ENCODE measurements around the gene ZNF710.

The ZNF710 gene

DNA sequence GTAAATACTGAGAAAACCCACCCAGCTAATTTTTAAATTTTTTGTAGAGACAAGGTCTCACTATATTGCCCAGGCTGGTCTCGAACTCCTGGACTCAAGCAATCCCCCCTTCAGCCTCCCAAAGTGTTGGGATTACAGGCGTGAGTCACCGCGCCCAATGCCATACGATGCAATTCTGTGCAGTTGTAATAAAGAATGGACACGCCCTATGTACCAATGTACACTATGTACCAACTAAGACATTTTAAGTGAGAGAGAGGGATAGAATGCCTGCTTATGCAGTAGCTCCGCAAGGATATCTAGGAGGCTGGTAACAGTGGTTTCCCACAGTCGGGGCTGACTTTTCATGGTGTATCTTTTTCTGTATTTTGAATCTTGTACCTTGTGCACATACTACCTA is 14.6 kb downstream of the ZNF710 start:
- Histone ChIP-seq H3K4me1 (ENCODE audit: insufficient read depth, low read length) (peaks cover 26% of the 10 kb centered on the region), H3K27ac (ENCODE audit: low read length) (no peak overlapping the region), H3K9ac (ENCODE audit: low read depth, low read length) (no peak overlapping the region), H4K20me1 (ENCODE audit: insufficient read depth, low read length) (peaks cover 29% of the 10 kb centered on the region), H3K27me3 (ENCODE audit: insufficient read depth, low read length, poor library complexity) (no peaks in the 10 kb centered on the region), H3K4me3 (ENCODE audit: low read depth in 1 of 2, low read length in 2 of 2) (no peak overlapping the region), H2AFZ (ENCODE audit: low read depth, low read length) (no peak overlapping the region), H3K79me2 (ENCODE audit: insufficient read depth, low read length) (peaks cover 49% of the 10 kb centered on the region), H3K9me3 (ENCODE audit: insufficient read depth, low read length, severe bottlenecking) (peaks cover 10% of the 10 kb centered on the region), H3K4me2 (ENCODE audit: insufficient read depth, low read length) (no peak overlapping the region), H3K36me3 (ENCODE audit: insufficient read depth, low read length) (no peaks in the 10 kb centered on the region)
- no peak for DNase-seq
- TF ChIP-seq EZH2 (IDR thresholded peaks at IDR 0.05; ENCODE audit: borderline replicate concordance, low read depth, low read length, severe bottlenecking): no peak
- TF ChIP-seq, protein P1, sequence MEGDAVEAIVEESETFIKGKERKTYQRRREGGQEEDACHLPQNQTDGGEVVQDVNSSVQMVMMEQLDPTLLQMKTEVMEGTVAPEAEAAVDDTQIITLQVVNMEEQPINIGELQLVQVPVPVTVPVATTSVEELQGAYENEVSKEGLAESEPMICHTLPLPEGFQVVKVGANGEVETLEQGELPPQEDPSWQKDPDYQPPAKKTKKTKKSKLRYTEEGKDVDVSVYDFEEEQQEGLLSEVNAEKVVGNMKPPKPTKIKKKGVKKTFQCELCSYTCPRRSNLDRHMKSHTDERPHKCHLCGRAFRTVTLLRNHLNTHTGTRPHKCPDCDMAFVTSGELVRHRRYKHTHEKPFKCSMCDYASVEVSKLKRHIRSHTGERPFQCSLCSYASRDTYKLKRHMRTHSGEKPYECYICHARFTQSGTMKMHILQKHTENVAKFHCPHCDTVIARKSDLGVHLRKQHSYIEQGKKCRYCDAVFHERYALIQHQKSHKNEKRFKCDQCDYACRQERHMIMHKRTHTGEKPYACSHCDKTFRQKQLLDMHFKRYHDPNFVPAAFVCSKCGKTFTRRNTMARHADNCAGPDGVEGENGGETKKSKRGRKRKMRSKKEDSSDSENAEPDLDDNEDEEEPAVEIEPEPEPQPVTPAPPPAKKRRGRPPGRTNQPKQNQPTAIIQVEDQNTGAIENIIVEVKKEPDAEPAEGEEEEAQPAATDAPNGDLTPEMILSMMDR (IDR thresholded peaks at IDR 0.05; ENCODE audit: borderline replicate concordance, extremely low read depth, low read length, poor library complexity, severe bottlenecking): no peak
- ATAC-seq (ENCODE audit: insufficient read depth, low read depth): no peak

DNA sequence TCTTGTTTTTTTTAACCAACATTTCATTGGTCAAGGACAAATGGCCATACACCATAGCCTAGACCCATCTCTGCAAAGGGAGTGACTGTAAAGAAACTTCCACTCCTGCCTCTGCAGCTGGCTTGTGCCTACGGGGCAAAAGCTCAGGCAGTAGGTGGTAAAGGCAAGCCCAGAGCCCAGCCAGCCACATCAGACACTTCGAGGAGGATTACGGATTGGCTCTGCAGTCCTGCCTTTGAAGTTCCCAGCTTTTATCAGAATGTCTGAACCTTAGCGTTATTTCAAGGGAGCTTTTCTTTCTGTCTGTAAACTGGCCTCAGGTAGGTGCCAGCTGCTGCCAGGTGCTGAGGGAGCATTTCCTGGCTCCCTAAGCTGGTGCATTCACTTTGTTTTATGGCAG is 15.6 kb downstream of the ZNF710 start:
- Histone ChIP-seq H3K9ac (ENCODE audit: low read depth, low read length) (no peak overlapping the region), H3K4me3 (ENCODE audit: low read depth in 1 of 2, low read length in 2 of 2) (no peak overlapping the region), H3K36me3 (ENCODE audit: insufficient read depth, low read length) (no peaks in the 10 kb centered on the region), H3K27me3 (ENCODE audit: insufficient read depth, low read length, poor library complexity) (no peaks in the 10 kb centered on the region), H2AFZ (ENCODE audit: low read depth, low read length) (no peak overlapping the region), H3K27ac (ENCODE audit: low read length) (no peak overlapping the region), H3K9me3 (ENCODE audit: insufficient read depth, low read length, severe bottlenecking) (peaks cover 1% of the 10 kb centered on the region), H3K4me2 (ENCODE audit: insufficient read depth, low read length) (no peak overlapping the region), H3K79me2 (ENCODE audit: insufficient read depth, low read length) (peaks cover 47% of the 10 kb centered on the region), H3K4me1 (ENCODE audit: insufficient read depth, low read length) (peaks cover 26% of the 10 kb centered on the region), H4K20me1 (ENCODE audit: insufficient read depth, low read length) (peaks cover 36% of the 10 kb centered on the region)
- TF ChIP-seq EZH2 (IDR thresholded peaks at IDR 0.05; ENCODE audit: borderline replicate concordance, low read depth, low read length, severe bottlenecking): no peak
- DNase-seq (peak; percentile 80), ATAC-seq (ENCODE audit: insufficient read depth, low read depth) (peak; percentile 95)

DNA sequence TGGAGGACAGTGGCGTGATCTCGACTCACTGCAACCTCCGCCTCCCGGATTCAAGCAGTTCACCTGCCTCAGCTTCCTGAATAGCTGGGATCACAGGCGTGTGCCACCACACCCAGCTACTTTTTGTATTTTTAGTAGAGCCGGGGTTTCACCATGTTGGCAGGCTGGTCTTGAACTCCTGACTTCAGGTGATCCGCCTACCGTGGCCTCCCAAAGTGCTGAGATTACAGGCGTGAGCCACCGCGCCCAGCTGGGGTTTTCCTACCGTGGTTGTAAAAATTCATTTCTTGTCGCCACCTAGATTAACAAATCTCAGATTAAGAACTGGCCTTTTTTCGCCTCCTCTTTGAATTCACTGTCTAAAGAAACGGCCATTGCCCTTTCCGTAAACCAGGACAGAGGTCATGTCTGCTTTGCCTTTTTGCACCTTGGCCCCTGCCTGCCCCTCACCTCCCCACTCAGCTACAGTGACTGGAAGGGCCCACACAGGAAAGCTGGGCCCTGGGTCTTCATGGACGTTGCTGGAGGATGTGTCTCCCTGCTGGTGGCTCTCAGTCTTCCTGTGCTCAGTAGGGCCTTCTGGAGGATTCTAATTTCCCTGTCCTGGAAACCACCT is 17.2 kb downstream of the ZNF710 start:
- Histone ChIP-seq H3K27me3 (ENCODE audit: insufficient read depth, low read length, poor library complexity) (no peaks in the 10 kb centered on the region), H3K36me3 (ENCODE audit: insufficient read depth, low read length) (no peaks in the 10 kb centered on the region), H3K27ac (ENCODE audit: low read length) (no peak overlapping the region), H3K4me3 (ENCODE audit: low read depth in 1 of 2, low read length in 2 of 2) (no peak overlapping the region), H3K9ac (ENCODE audit: low read depth, low read length) (no peak overlapping the region), H3K79me2 (ENCODE audit: insufficient read depth, low read length) (peaks cover 45% of the 10 kb centered on the region), H3K9me3 (ENCODE audit: insufficient read depth, low read length, severe bottlenecking) (no peaks in the 10 kb centered on the region), H4K20me1 (ENCODE audit: insufficient read depth, low read length) (peaks cover 36% of the 10 kb centered on the region), H3K4me1 (ENCODE audit: insufficient read depth, low read length) (peaks cover 20% of the 10 kb centered on the region), H3K4me2 (ENCODE audit: insufficient read depth, low read length) (no peak overlapping the region), H2AFZ (ENCODE audit: low read depth, low read length) (no peak overlapping the region)
- ATAC-seq (ENCODE audit: insufficient read depth, low read depth) (no peak), DNase-seq (no peak)
- TF ChIP-seq, protein P1 (IDR thresholded peaks at IDR 0.05; ENCODE audit: borderline replicate concordance, extremely low read depth, low read length, poor library complexity, severe bottlenecking): no peak
- no peak for TF ChIP-seq EZH2 (IDR thresholded peaks at IDR 0.05; ENCODE audit: borderline replicate concordance, low read depth, low read length, severe bottlenecking)

DNA sequence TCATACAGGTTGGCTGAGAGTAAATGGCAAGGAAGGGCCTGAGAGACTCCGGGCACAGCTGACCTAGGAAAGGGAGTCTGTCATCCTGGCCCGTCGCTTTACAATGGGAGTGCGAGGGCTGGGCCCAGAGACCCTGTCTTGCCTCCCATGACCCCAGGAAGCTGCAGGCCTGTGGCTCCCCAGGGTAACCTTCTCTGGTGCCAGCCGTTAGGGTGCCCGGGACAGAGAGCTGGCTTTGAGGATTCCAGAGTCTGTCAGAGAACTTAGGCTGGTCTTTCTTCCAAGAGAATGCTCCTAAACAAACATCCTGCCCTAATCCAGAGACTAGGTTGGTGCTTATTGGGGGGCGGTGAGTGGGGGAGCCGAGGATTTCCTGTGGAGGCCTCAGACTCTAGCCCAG is 18.5 kb downstream of the ZNF710 start:
- no peaks in the 10 kb centered on the region for H3K36me3 ChIP-seq (ENCODE audit: insufficient read depth, low read length)
- ATAC-seq (ENCODE audit: insufficient read depth, low read depth) (no peak), DNase-seq (no peak)
- no peak overlapping the region for H3K9ac ChIP-seq (ENCODE audit: low read depth, low read length)
- peaks cover 43% of the 10 kb centered on the region for H4K20me1 ChIP-seq (ENCODE audit: insufficient read depth, low read length)
- H2AFZ ChIP-seq (ENCODE audit: low read depth, low read length): no peak overlapping the region
- TF ChIP-seq, protein P1 (IDR thresholded peaks at IDR 0.05; ENCODE audit: borderline replicate concordance, extremely low read depth, low read length, poor library complexity, severe bottlenecking): no peak
- TF ChIP-seq EZH2 (IDR thresholded peaks at IDR 0.05; ENCODE audit: borderline replicate concordance, low read depth, low read length, severe bottlenecking): no peak
- no peak overlapping the region; the same call in 1 of the 2 replicates for H3K27ac ChIP-seq (ENCODE audit: low read length)
- H3K79me2 ChIP-seq (ENCODE audit: insufficient read depth, low read length): peaks cover 46% of the 10 kb centered on the region
- no peaks in the 10 kb centered on the region for H3K27me3 ChIP-seq (ENCODE audit: insufficient read depth, low read length, poor library complexity)
- H3K9me3 ChIP-seq (ENCODE audit: insufficient read depth, low read length, severe bottlenecking): no peaks in the 10 kb centered on the region
- H3K4me2 ChIP-seq (ENCODE audit: insufficient read depth, low read length): no peak overlapping the region
- peaks cover 15% of the 10 kb centered on the region for H3K4me1 ChIP-seq (ENCODE audit: insufficient read depth, low read length)
- no peak overlapping the region for H3K4me3 ChIP-seq (ENCODE audit: low read depth in 1 of 2, low read length in 2 of 2)

All from DND-41 (cell line).